GM11168 (cell line): ENCODE results near the gene GPC1.

Experiments
- in situ Hi-C: fragments of 300-500 bp; cut with MboI; formaldehyde crosslinking; loops from one replicate; pipeline ENCODE4 v1.12.0; 2022; ENCODE audit warnings: low sequenced_read_pairs; ENCODE audit not compliant: unreplicated experiment

Gene GPC1

GRCh38 chr2:240463866-240464481, 28.5 kb downstream of the GPC1 start:
- in situ Hi-C loops = no loop called here

GRCh38 chr2:240464514-240465241, 29.2 kb downstream of the GPC1 start:
- in situ Hi-C loops = no loop called here

- in situ Hi-C loops = no loop called here
Measured at GRCh38 chr2:240465268-240465764, 29.9 kb downstream of the GPC1 start.

- in situ Hi-C loops = no loop called here
Measured at GRCh38 chr2:240465765-240466578, 30.5 kb downstream of the GPC1 start.

- in situ Hi-C loops = no loop called here
Measured at GRCh38 chr2:240466579-240467148, 31.2 kb downstream of the GPC1 start.

- in situ Hi-C loops = no loop called here
Measured at GRCh38 chr2:240467149-240467642, 31.7 kb downstream of the GPC1 start.

GRCh38 chr2:240467659-240468302, 32.3 kb downstream of the GPC1 start:
- in situ Hi-C loops = no loop called here

- in situ Hi-C loops = no loop called here
Measured at GRCh38 chr2:240468303-240469238, 33.1 kb downstream of the GPC1 start.

- in situ Hi-C loops = no loop called here
Measured at GRCh38 chr2:240469239-240469636, 33.8 kb downstream of the GPC1 start.

- in situ Hi-C loops = no loop called here
Measured at GRCh38 chr2:240469740-240470139, 34.3 kb downstream of the GPC1 start.

- in situ Hi-C loops = no loop called here
Measured at GRCh38 chr2:240472078-240472790, 36.8 kb downstream of the GPC1 start.

GRCh38 chr2:240473211-240473610, 37.7 kb downstream of the GPC1 start:
- in situ Hi-C loops = no loop called here

- in situ Hi-C loops = no loop called here
Measured at GRCh38 chr2:240477916-240478315, 42.5 kb downstream of the GPC1 start.

GRCh38 chr2:240478346-240479110, 43.1 kb downstream of the GPC1 start:
- in situ Hi-C loops = no loop called here

- in situ Hi-C loops = no loop called here
Measured at GRCh38 chr2:240479111-240479501, 43.6 kb downstream of the GPC1 start.

- in situ Hi-C loops = no loop called here
Measured at GRCh38 chr2:240480834-240481623, 45.6 kb downstream of the GPC1 start.

- in situ Hi-C loops = no loop called here
Measured at GRCh38 chr2:240481720-240482119, 46.3 kb downstream of the GPC1 start.
